H1 (cell line): ENCODE data around the gene HNF1B. TPM values are rescaled to one million over a fixed set of nuclear protein-coding genes. Genes with fewer than 3 reads are reported as not detected.

Experiments used
- CTCF ChIA-PET: fragments of 300-600 bp; sonication (Branson Sonifier 250); formaldehyde crosslinking; loops from one replicate; lab custom pipeline; 2021; ENCODE audit not compliant: partially characterized antibody; lab: Charles Lee
- POLR2A ChIA-PET: fragments of 300-600 bp; sonication (Branson Sonifier 250); formaldehyde crosslinking; loops from one replicate; lab custom pipeline; 2021; ENCODE audit warnings: inconsistent platforms; ENCODE audit not compliant: partially characterized antibody; lab: Charles Lee
- DNase-seq, 2 experiments: peaks; one replicate each; pipeline versions ENCODE4 v3.0.0 to v3.0.0-alpha.2; 2010 to 2022; ENCODE audit warnings: low spot score in 2 of 2, low read depth in 1 of 2, mixed read lengths in 1 of 2
- FAIRE-seq: peaks from 2 replicates; lab custom pipeline; 2011; peaks lifted over from hg19 to GRCh38; lab: Jason Lieb, UNC
- H2AFZ ChIP-seq: 2 replicates; pipeline ENCODE4 v1.8.1; 2012; ENCODE audit warnings: low read length, inconsistent platforms
- H2AK5ac ChIP-seq: 2 replicates; pipeline ENCODE4 v1.6.1; 2013; ENCODE audit warnings: low read depth, low read length
- H2BK120ac ChIP-seq: replicated peaks from 2 replicates; pipeline ENCODE3; 2013; ENCODE audit warnings: low read depth, low read length, inconsistent platforms
- H2BK12ac ChIP-seq: 2 replicates; pipeline ENCODE4 v1.6.1; 2013; ENCODE audit warnings: low read depth, low read length
- H2BK15ac ChIP-seq: 2 replicates; pipeline ENCODE4 v1.6.1; 2013; ENCODE audit warnings: low read length
- H2BK20ac ChIP-seq: 2 replicates; pipeline ENCODE4 v1.6.1; 2013; ENCODE audit warnings: low read length
- H2BK5ac ChIP-seq: 2 replicates; pipeline ENCODE4 v1.6.1; 2013; ENCODE audit warnings: low read depth, low read length
- H3K14ac ChIP-seq: 2 replicates; pipeline ENCODE4 v1.6.1; 2013; ENCODE audit warnings: inconsistent platforms; ENCODE audit not compliant: insufficient read length
- H3K18ac ChIP-seq: 2 replicates; pipeline ENCODE4 v1.6.1; 2013; ENCODE audit warnings: low read length; ENCODE audit errors: extremely low read depth
- H3K23ac ChIP-seq: 2 replicates; pipeline ENCODE4 v1.6.1; 2013; ENCODE audit warnings: inconsistent platforms; ENCODE audit not compliant: insufficient read length
- H3K23me2 ChIP-seq: 2 replicates; pipeline ENCODE4 v1.6.1; 2013; ENCODE audit warnings: low read depth, low read length
- H3K27ac ChIP-seq: 2 replicates; pipeline ENCODE4 v1.6.1; 2011; ENCODE audit warnings: low read depth, low read length, inconsistent platforms
- H3K27me3 ChIP-seq, 4 experiments: replicated peaks in 1 of 4; 1 replicate in 1 of 4; 2 replicates in 3 of 4; pipeline versions ENCODE4 v1.6.1 to v1.8.1; 2011 to 2013; ENCODE audit warnings: low read length in 3 of 4, mild to moderate bottlenecking in 3 of 4, inconsistent platforms in 2 of 4, mixed read lengths in 2 of 4, moderate library complexity in 1 of 4; ENCODE audit not compliant: control insufficient read depth in 3 of 4, insufficient read depth in 3 of 4; ENCODE audit errors: extremely low read depth in 1 of 4
- H3K36me3 ChIP-seq, 4 experiments: 2 replicates each; pipeline versions ENCODE4 v1.6.1 to v1.8.1; 2011 to 2013; ENCODE audit warnings: mild to moderate bottlenecking in 4 of 4, low read length in 3 of 4, moderate library complexity in 2 of 4, control low read depth in 1 of 4, inconsistent platforms in 1 of 4; ENCODE audit not compliant: insufficient read depth in 4 of 4, control insufficient read depth in 2 of 4
- H3K4ac ChIP-seq: replicated peaks from 2 replicates; pipeline ENCODE3; 2013; ENCODE audit warnings: low read length, low read depth, mixed read lengths, inconsistent platforms; ENCODE audit not compliant: insufficient read length
- H3K4me1 ChIP-seq, 4 experiments: replicated peaks in 1 of 4; 1 replicate in 1 of 4; 2 replicates in 3 of 4; pipeline versions ENCODE4 v1.6.1 to v1.8.1; 2011 to 2013; ENCODE audit warnings: low read length in 3 of 4, inconsistent platforms in 2 of 4, mixed read lengths in 1 of 4; ENCODE audit not compliant: insufficient read depth in 4 of 4, control insufficient read depth in 3 of 4
- H3K4me2 ChIP-seq, 2 experiments: 2 replicates each; pipeline versions ENCODE4 v1.6.1 to v1.8.1; 2011 to 2013; ENCODE audit warnings: low read depth in 2 of 2, low read length in 2 of 2, control low read depth in 1 of 2, inconsistent platforms in 1 of 2, mild to moderate bottlenecking in 1 of 2; ENCODE audit not compliant: insufficient read depth in 1 of 2
- H3K4me3 ChIP-seq, 4 experiments: fragments of 200-600, 300-600 bp in 1 of 4; sonication (generic), shearing (Covaris generic), sonication (Bioruptor Twin) in 1 of 4; 2 replicates each; pipeline versions ENCODE4 v1.5.1 to v1.8.1; 2011 to 2016; ENCODE audit warnings: low read length in 4 of 4, low read depth in 3 of 4, control low read depth in 2 of 4, inconsistent platforms in 2 of 4, mild to moderate bottlenecking in 2 of 4, mixed read lengths in 1 of 4, moderate library complexity in 1 of 4; ENCODE audit not compliant: insufficient read depth in 2 of 4; ENCODE audit errors: extremely low read depth in 1 of 4
- H3K56ac ChIP-seq: replicated peaks from 2 replicates; pipeline ENCODE3; 2013; ENCODE audit warnings: low read depth, mild to moderate bottlenecking, mixed read lengths, low read length, inconsistent platforms; ENCODE audit not compliant: insufficient read length
- H3K79me1 ChIP-seq: 2 replicates; pipeline ENCODE4 v1.6.1; 2013; ENCODE audit warnings: low read depth, low read length, control low read depth
- H3K79me2 ChIP-seq, 2 experiments: 2 replicates each; pipeline versions ENCODE4 v1.6.1 to v1.8.1; 2012 to 2013; ENCODE audit warnings: low read length in 2 of 2, mild to moderate bottlenecking in 2 of 2, inconsistent platforms in 1 of 2; ENCODE audit not compliant: insufficient read depth in 2 of 2, control insufficient read depth in 1 of 2
- H3K9ac ChIP-seq, 4 experiments: replicated peaks in 1 of 4; 1 replicate in 1 of 4; 2 replicates in 3 of 4; pipeline versions ENCODE4 v1.6.1 to v1.8.1; 2011 to 2013; ENCODE audit warnings: low read depth in 3 of 4, low read length in 3 of 4, control low read depth in 2 of 4, mild to moderate bottlenecking in 2 of 4, moderate library complexity in 2 of 4, inconsistent platforms in 1 of 4; ENCODE audit errors: extremely low read depth in 1 of 4
- H3K9me3 ChIP-seq, 2 experiments: 2 replicates each; pipeline versions ENCODE4 v1.6.1 to v1.8.1; 2012 to 2013; ENCODE audit warnings: mild to moderate bottlenecking in 2 of 2, moderate library complexity in 2 of 2, control low read depth in 1 of 2, inconsistent platforms in 1 of 2, low read depth in 1 of 2, low read length in 1 of 2, mixed read lengths in 1 of 2; ENCODE audit not compliant: insufficient read depth in 2 of 2
- H4K20me1 ChIP-seq, 2 experiments: replicated peaks in 1 of 2; 2 replicates each; pipeline versions ENCODE3 to v1.8.1; 2011 to 2013; ENCODE audit warnings: inconsistent platforms in 2 of 2, low read length in 2 of 2, mild to moderate bottlenecking in 1 of 2; ENCODE audit not compliant: insufficient read depth in 2 of 2, control insufficient read depth in 1 of 2
- H4K5ac ChIP-seq: 2 replicates; pipeline ENCODE4 v1.6.1; 2013; ENCODE audit warnings: low read length, low read depth, mixed read lengths, inconsistent platforms; ENCODE audit not compliant: insufficient read length
- H4K8ac ChIP-seq: 2 replicates; pipeline ENCODE4 v1.8.0; 2013; ENCODE audit warnings: mild to moderate bottlenecking, moderate library complexity, low read length, inconsistent platforms; ENCODE audit not compliant: insufficient read depth; ENCODE audit errors: extremely low read depth
- H4K91ac ChIP-seq: replicated peaks from 2 replicates; pipeline ENCODE3; 2013; ENCODE audit warnings: low read length, mixed read lengths, inconsistent platforms; ENCODE audit not compliant: insufficient read length
- CBX8 ChIP-seq: fragments of 300-800, 300-1000 bp; sonication (generic); IDR thresholded peaks from 2 replicates; pipeline ENCODE4 v1.7.1; 2016; ENCODE audit warnings: low read depth, low read length, borderline replicate concordance
- CREB1 ChIP-seq: IDR thresholded peaks from 2 replicates; pipeline ENCODE4 v1.6.1; 2012; ENCODE audit warnings: inconsistent platforms
- GABPA ChIP-seq: IDR thresholded peaks from 2 replicates; pipeline ENCODE4 v1.6.1; 2011; ENCODE audit warnings: mild to moderate bottlenecking, low read length, moderate library complexity, borderline replicate concordance; ENCODE audit not compliant: insufficient read depth
- POLR2A ChIP-seq, 2 experiments: IDR thresholded peaks; 1 replicate in 1 of 2; 2 replicates in 1 of 2; pipeline ENCODE4 v1.6.1; 2011; ENCODE audit warnings: low read depth in 2 of 2, low read length in 2 of 2, mild to moderate bottlenecking in 2 of 2; ENCODE audit errors: control extremely low read depth in 1 of 2
- RAD21 ChIP-seq, 2 experiments: IDR thresholded peaks in 1 of 2; conservative IDR thresholded peaks in 1 of 2; 2 replicates each; pipeline ENCODE4 v1.6.1; 2011; ENCODE audit warnings: low read depth in 2 of 2, low read length in 2 of 2, improper control_type of control experiment in 1 of 2, inconsistent platforms in 1 of 2, mild to moderate bottlenecking in 1 of 2, moderate library complexity in 1 of 2
- RNF2 ChIP-seq: fragments of 200-900, 300-1000 bp; sonication (generic); IDR thresholded peaks from 2 replicates; pipeline ENCODE4 v1.7.1; 2016; ENCODE audit warnings: borderline replicate concordance, low read depth, mild to moderate bottlenecking, antibody characterized with exemption, low read length; ENCODE audit not compliant: poor library complexity, severe bottlenecking; ENCODE audit errors: missing control alignments
- SAP30 ChIP-seq: fragments of 300-600 bp; sonication (generic); IDR thresholded peaks from 2 replicates; pipeline ENCODE4 v1.7.1; 2012; ENCODE audit warnings: low read length, moderate library complexity, mild to moderate bottlenecking, inconsistent platforms; ENCODE audit not compliant: insufficient read depth, insufficient replicate concordance
- SIX5 ChIP-seq: IDR thresholded peaks from 2 replicates; pipeline ENCODE4 v1.6.1; 2011; ENCODE audit warnings: mild to moderate bottlenecking, low read depth, low read length
- SP1 ChIP-seq: IDR thresholded peaks from 2 replicates; pipeline ENCODE4 v1.6.1; 2011; ENCODE audit warnings: low read depth, low read length
- TAF7 ChIP-seq: optimal IDR thresholded peaks from 2 replicates; pipeline ENCODE3; 2011; ENCODE audit warnings: low read depth, mild to moderate bottlenecking, inconsistent platforms, low read length, moderate library complexity, borderline replicate concordance
- WGBS, 2 experiments: shearing (Covaris generic) in 1 of 2; methylation state at CpG; one replicate each; pipeline versions ENCODE4 v1.1.6 to v1.1.7; 2013 to 2015; ENCODE audit warnings: low lambda C conversion rate in 2 of 2, mixed read lengths in 2 of 2, inconsistent platforms in 1 of 2, low coverage in 1 of 2, missing lambda C conversion rate in 1 of 2; ENCODE audit not compliant: insufficient replicate concordance in 2 of 2, insufficient coverage in 1 of 2, insufficient read length in 1 of 2; ENCODE audit errors: extremely low coverage in 1 of 2, missing lambda C conversion rate in 1 of 2; 5-methylcytosine and 5-hydroxymethylcytosine counted together
- polyA plus RNA-seq, 7 experiments: library from polyadenylated mRNA; depleted of rRNA in 3 of 7; stranded (reverse) in 5 of 7; unstranded in 2 of 7; fragments of >200 nt in 5 of 7; fragments of 200-250 nt in 2 of 7; gene quantifications; 1 replicate in 5 of 7; 2 replicates in 1 of 7; 4 replicates in 1 of 7; pipeline versions ENCODE4 v1.2.1 to v1.2.3, GENCODE V29; 2011 to 2013; ENCODE audit warnings: missing spikeins in 2 of 7, mixed read lengths in 2 of 7
- total RNA-seq: library from RNA; stranded (reverse); fragmentation: NEBNext Ultra II Directional; extraction: Animal tissue kit (Norgen Biotek cat#: 25700); gene quantifications from 2 replicates; pipeline ENCODE4 v1.2.1, GENCODE V29; 2021
- TF ChIP-seq, protein P1 (sequence below): IDR thresholded peaks from 2 replicates; pipeline ENCODE4 v1.6.1; 2011; ENCODE audit warnings: low read depth, mild to moderate bottlenecking, low read length; ENCODE audit not compliant: insufficient read depth
- TF ChIP-seq, protein P2 (sequence below): IDR thresholded peaks from 2 replicates; pipeline ENCODE4 v1.6.1; 2012; ENCODE audit warnings: low read length, inconsistent platforms

HNF1B gene
- total and polyA plus RNA-seq, 2 of the 8 experiments (the other 6 are each of a cell fraction or from before 2014, with no cell fraction given) = 0.13 to 0.30 TPM

- Histone ChIP-seq H2AFZ (no peak overlapping the region), H3K4ac (no peak overlapping the region), H4K5ac (no peak overlapping the region), H3K23ac (no peak overlapping the region), H3K27ac (no peak overlapping the region), H3K18ac (no peak overlapping the region), H3K4me2 (no peak overlapping the region), H3K79me1 (no peaks in the 10 kb centered on the region), H3K9me3 (no peaks in the 10 kb centered on the region), H4K91ac (no peak overlapping the region), H2BK5ac (no peak overlapping the region), H3K36me3 (no peaks in the 10 kb centered on the region), H3K14ac (no peak overlapping the region), H3K23me2 (no peaks in the 10 kb centered on the region), H2BK20ac (no peak overlapping the region), H3K4me3 (no peak overlapping the region), H3K4me1 (no peaks in the 10 kb centered on the region), H4K8ac (no peak overlapping the region), H3K9ac (no peak overlapping the region), H2BK120ac (no peak overlapping the region), H3K79me2 (no peaks in the 10 kb centered on the region), H3K27me3 (no peaks in the 10 kb centered on the region), H2AK5ac (no peak overlapping the region), H4K20me1 (no peaks in the 10 kb centered on the region), H2BK15ac (no peak overlapping the region), H3K56ac (no peak overlapping the region), H2BK12ac (no peak overlapping the region)
- ChIA-PET CTCF (interaction anchor here (1.5 kb wide), 1 partner anchor 14 kb away, joined by 5 read pairs; no protein-coding TSS in a partner anchor), POLR2A (no interaction called here)
- FAIRE-seq (no peak), DNase-seq (no peak)
- WGBS, 2 experiments = 84% methylated on average over 2 of the region's 2 CpGs; no CpG with 5 or more reads in 1 of the 2 experiments
- TF ChIP-seq GABPA (no peak), POLR2A (IDR thresholded peaks at IDR 0.05; ENCODE audit: control extremely low read depth in 1 of 2, low read depth in 2 of 2, low read length in 2 of 2) (no peak), SIX5 (no peak), RAD21 (IDR thresholded peaks at IDR 0.05 in 1 of 2, conservative IDR thresholded peaks at IDR 0.05 in 1 of 2; ENCODE audit: low read depth in 2 of 2, low read length in 2 of 2) (no peak), CREB1 (no peak), RNF2 (no peak), CBX8 (no peak), TAF7 (no peak), SAP30 (no peak), SP1 (no peak)
- TF ChIP-seq, protein P1, sequence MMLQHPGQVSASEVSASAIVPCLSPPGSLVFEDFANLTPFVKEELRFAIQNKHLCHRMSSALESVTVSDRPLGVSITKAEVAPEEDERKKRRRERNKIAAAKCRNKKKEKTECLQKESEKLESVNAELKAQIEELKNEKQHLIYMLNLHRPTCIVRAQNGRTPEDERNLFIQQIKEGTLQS = no peak
- TF ChIP-seq, protein P2, sequence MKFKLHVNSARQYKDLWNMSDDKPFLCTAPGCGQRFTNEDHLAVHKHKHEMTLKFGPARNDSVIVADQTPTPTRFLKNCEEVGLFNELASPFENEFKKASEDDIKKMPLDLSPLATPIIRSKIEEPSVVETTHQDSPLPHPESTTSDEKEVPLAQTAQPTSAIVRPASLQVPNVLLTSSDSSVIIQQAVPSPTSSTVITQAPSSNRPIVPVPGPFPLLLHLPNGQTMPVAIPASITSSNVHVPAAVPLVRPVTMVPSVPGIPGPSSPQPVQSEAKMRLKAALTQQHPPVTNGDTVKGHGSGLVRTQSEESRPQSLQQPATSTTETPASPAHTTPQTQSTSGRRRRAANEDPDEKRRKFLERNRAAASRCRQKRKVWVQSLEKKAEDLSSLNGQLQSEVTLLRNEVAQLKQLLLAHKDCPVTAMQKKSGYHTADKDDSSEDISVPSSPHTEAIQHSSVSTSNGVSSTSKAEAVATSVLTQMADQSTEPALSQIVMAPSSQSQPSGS = no peak
Measured at GRCh38 chr17:37781451-37781850, 36.6 kb upstream of the HNF1B start.
